Activated CD4-positive, alpha-beta T cell treated with anti-CD3 and anti-CD28 coated beads for 36 hours (primary cell): ENCODE data around the gene COMTD1. TPM values are rescaled to one million over a fixed set of nuclear protein-coding genes. Genes with fewer than 3 reads are reported as not detected.
"Not testable (repeated sequence)": the region's sequence is repeated elsewhere in the genome, so short reads cannot be mapped to it uniquely, and the experiment has no call there.

Experiments used
- ATAC-seq: fragments of 200-7000 bp; cut with Tn5 transposase; one replicate; pipeline ENCODE4 v1.10.0; 2021; ENCODE audit warnings: mild to moderate bottlenecking, moderate library complexity
- CTCF ChIA-PET: fragments of 350-600 bp; sonication (Branson Sonifier 250); formaldehyde crosslinking; loops from one replicate; lab custom pipeline; 2021; ENCODE audit warnings: antibody characterized with exemption; lab: Charles Lee
- POLR2A ChIA-PET: fragments of 350-600 bp; sonication (Branson Sonifier 250); formaldehyde crosslinking; loops from one replicate; lab custom pipeline; 2021; ENCODE audit warnings: antibody characterized with exemption, inconsistent platforms; lab: Charles Lee
- DNase-seq: peaks from one replicate; pipeline ENCODE4 v3.0.0-alpha.2; 2020
- H3K27ac Mint-ChIP-seq: one replicate; pipeline ENCODE4 v1.8.0; 2021; ENCODE audit warnings: mixed read lengths
- H3K27me3 Mint-ChIP-seq: one replicate; pipeline ENCODE4 v1.8.0; 2021; ENCODE audit warnings: mixed read lengths
- H3K36me3 Mint-ChIP-seq: one replicate; pipeline ENCODE4 v1.8.0; 2021; ENCODE audit warnings: low read depth, mixed read lengths
- H3K4me1 Mint-ChIP-seq: one replicate; pipeline ENCODE4 v1.8.0; 2021; ENCODE audit warnings: mixed read lengths
- H3K4me3 Mint-ChIP-seq: one replicate; pipeline ENCODE4 v1.8.0; 2021; ENCODE audit warnings: mild to moderate bottlenecking, moderate library complexity, mixed read lengths
- H3K9me3 Mint-ChIP-seq: one replicate; pipeline ENCODE4 v1.8.0; 2021; ENCODE audit warnings: low read depth, mixed read lengths
- intact Hi-C, 2 experiments: fragments of 100-400 bp; cut with DNase I in 1 of 2; cut with micrococcal nuclease in 1 of 2; formaldehyde crosslinking; loops; one replicate each; pipeline versions ENCODE4 v1.14.2 to v1.15.1; 2022 to 2024; cut with DNase I, micrococcal nuclease
- total RNA-seq, 2 experiments: library from RNA; stranded (reverse); gene quantifications; one replicate each; pipeline ENCODE4 v1.2.3, GENCODE V29; 2021

The COMTD1 gene
- total RNA-seq, 2 experiments from 2014 or later = 28.1 to 41.0 TPM

DNA sequence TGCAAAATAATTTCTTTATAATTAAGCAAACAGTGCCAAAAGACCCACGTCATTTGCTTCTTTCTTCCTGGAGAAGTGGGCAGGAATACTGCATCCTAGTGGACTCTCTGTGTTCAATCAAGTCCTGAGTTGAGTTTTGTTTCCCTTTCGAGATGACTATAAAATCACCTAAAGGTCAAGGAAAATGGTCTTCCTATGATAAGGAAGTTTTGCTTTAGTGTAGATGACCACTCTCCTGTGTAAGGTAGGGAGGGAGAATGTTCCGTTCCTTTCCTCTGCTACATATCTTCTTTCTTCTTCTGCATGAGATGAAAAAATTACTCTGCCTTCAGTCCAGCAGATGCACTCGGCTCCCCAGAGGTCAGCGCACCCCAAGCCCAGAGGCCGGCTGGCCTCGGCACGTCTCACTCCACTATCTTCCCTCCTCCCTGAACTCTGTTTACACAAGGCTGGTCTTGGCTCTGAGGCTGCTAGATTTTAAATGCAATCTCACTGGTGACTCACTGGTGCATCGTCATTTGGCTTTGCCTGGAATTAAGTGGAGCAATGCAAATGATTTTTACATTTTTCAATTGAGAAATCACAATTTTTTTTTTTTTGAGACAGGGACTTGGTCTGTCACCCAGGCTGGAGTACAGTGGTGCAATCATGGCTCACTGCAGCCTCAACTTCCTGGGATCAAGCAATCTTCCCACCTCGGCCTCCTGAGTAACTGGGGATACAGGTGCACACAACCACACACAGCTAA lies 43.8 kb downstream of the COMTD1 start:
- Mint-ChIP-seq H3K4me1 (peaks cover 8% of the 10 kb centered on the region), H3K27me3 (no peaks in the 10 kb centered on the region), H3K4me3 (no peak overlapping the region), H3K36me3 (no peaks in the 10 kb centered on the region), H3K27ac (no peak overlapping the region), H3K9me3 (no peaks in the 10 kb centered on the region)
- ChIA-PET POLR2A (no interaction called here), CTCF (interaction anchor here (0.6 to 1.4 kb wide), 2 partner anchors 9 to 45 kb away, joined by 3 to 4 read pairs; no protein-coding TSS in a partner anchor)
- ATAC-seq (no peak), DNase-seq (no peak)
- intact Hi-C loops = no loop called here

DNA sequence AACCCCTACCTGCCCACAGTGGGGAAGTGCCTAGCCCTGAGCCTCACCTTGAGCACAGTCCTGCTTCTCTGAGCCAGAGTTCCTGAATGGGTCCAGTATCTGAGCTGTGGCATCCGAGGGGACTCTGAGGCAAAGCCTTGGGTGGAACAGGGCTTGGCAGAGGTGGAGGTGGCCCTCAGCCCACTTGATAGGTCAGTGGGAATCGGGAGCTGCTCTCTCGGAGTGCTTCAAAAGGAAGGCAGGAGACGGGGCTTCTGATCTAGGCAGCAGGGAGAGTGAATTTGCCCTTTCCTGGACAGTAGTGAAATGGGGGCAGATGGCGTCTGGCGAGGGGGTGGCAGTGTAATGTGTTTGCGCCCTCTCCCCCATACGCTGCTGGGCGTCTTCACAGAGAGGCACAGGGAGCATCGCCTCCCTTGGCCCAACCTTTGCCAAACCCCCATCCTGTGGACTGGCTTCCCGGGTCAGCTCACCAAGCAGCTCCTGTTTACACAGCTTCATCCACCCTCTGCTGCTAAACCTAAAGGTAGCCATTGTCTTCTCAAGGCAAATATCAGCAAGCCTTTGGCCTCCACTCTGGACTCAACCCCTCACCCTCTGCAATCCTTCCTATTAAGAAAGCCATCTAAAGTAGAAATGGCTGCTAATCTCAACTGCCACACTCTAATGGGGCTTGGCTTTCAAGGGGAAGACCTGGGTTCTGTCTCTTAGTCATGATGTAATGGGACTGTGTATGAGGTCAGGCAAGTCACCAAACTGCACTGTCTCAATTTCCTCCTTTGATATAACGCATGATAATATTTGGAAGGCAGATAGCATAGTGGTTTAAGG lies 46.3 kb downstream of the COMTD1 start:
- Mint-ChIP-seq H3K27ac (no peak overlapping the region), H3K4me3 (no peak overlapping the region), H3K36me3 (no peaks in the 10 kb centered on the region), H3K27me3 (no peaks in the 10 kb centered on the region), H3K9me3 (no peaks in the 10 kb centered on the region), H3K4me1 (peaks cover 10% of the 10 kb centered on the region)
- POLR2A ChIA-PET = no interaction called here
- CTCF ChIA-PET = interaction anchor here (0.7 to 3.1 kb wide), 7 partner anchors 9 to 88 kb away, joined by 3 to 40 read pairs (median 3); partner anchors contain the start of genes COMTD1 and VDAC2
- ATAC-seq = no peak
- intact Hi-C loops = loop anchor here in 1 of 2 experiments (2.0 to 10.0 kb wide), 2 partner anchors 21 to 75 kb away; partner anchors contain the start of genes SAMD8 and VDAC2
- DNase-seq = no peak

DNA sequence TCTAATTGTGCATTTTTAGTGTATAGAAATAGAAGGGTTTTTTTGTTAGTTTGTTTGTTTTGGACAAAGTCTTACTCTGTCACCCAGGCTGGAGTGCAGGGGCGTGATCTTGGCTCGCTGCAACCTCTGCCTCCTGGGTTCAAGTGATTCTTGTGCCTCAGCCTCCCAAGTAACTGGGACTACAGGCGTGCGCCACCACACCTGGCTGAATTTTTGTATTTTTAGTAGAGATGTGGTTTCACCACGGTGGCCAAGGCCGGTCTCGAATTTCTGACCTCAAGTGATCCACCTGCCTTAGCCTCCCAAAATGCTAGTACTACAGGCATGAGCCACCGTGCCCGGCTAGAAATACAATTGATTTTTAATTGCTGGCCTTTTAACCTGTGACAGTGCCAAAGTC lies 47.2 kb downstream of the COMTD1 start:
- H3K4me3 Mint-ChIP-seq, ATAC-seq, DNase-seq, H3K9me3 Mint-ChIP-seq, H3K36me3 Mint-ChIP-seq, H3K27ac Mint-ChIP-seq, H3K27me3 Mint-ChIP-seq: not testable (repeated sequence)
- ChIA-PET CTCF (interaction anchor here (0.7 to 3.1 kb wide), 20 partner anchors 8 to 233 kb away, joined by 3 to 40 read pairs (median 5); partner anchors contain the start of genes COMTD1 and VDAC2), POLR2A (interaction anchor here (1.0 to 1.2 kb wide), 3 partner anchors 22 to 46 kb away, joined by 4 to 6 read pairs (median 4); no protein-coding TSS in a partner anchor)
- peaks cover 10% of the 10 kb centered on the region for H3K4me1 Mint-ChIP-seq
- intact Hi-C loops = loop anchor here (1.0 to 10.0 kb wide), 5 partner anchors 22 to 74 kb away; partner anchors contain the start of genes VDAC2 (in 2 of the 2) and SAMD8 (in 1 of the 2)

DNA sequence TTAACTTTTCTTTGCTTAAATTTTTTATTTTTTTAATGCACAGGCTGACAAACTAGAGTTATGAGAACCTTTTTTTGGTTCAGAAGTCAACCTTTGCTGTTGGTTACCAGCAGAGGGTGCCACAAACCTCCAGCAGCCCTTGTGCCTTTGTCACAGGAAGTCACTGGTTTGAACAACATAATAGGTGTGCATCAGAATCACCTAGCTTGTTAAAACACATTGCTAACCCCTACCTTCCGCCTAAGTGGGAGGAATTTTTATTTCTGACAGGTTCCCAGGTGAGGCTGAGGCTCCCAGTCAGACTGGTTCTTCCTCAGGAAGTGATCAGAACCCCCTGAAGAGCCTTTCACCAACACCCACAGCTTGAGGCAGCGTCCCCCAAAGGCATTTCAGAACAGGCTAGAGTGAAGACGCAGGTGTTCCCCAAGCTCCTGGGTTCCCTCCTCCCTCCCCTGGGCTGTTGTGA lies 47.8 kb downstream of the COMTD1 start:
- CTCF ChIA-PET = interaction anchor here (0.7 to 3.1 kb wide), 21 partner anchors 9 to 233 kb away, joined by 3 to 40 read pairs (median 5); partner anchors contain the start of genes COMTD1 and VDAC2
- Mint-ChIP-seq H3K36me3 (no peaks in the 10 kb centered on the region), H3K9me3 (no peaks in the 10 kb centered on the region), H3K27ac (peak overlapping the region; percentile 72), H3K4me1 (peaks cover 10% of the 10 kb centered on the region), H3K27me3 (no peaks in the 10 kb centered on the region), H3K4me3 (no peak overlapping the region)
- intact Hi-C loops = loop anchor here (1.0 to 10.0 kb wide), 5 partner anchors 22 to 73 kb away; partner anchors contain the start of genes VDAC2 (in 2 of the 2) and SAMD8 (in 1 of the 2)
- POLR2A ChIA-PET = interaction anchor here (1.0 to 1.2 kb wide), 3 partner anchors 22 to 47 kb away, joined by 4 to 6 read pairs (median 4); no protein-coding TSS in a partner anchor
- peak; percentile 81 for DNase-seq
- ATAC-seq = peak; percentile 91

DNA sequence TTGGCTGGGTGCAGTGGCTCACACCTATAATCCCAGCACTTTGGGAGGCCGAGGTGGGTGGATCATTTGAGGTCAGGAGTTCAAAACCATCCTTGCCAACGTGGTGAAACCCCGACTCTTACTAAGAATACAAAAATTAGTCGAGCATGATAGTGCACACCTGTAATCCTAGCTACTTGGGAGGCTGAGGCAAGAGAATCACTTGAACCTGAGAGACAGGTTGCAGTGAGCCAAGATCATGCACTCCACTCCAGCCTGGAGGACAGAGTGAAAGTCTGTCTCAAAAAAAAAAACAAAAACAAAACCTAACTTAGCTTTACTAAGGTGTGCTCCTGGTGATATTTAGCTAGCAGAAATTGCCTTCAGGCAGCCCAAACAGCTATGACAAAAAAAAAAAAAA lies 49.4 kb downstream of the COMTD1 start:
- Mint-ChIP-seq H3K4me3 (no peak overlapping the region), H3K4me1 (peaks cover 14% of the 10 kb centered on the region), H3K36me3 (no peaks in the 10 kb centered on the region), H3K9me3 (no peaks in the 10 kb centered on the region), H3K27me3 (no peaks in the 10 kb centered on the region), H3K27ac (peak overlapping the region; percentile 63)
- intact Hi-C loops = loop anchor here in 1 of 2 experiments (10.0 kb wide), 1 partner anchor 72 kb away; the partner anchor contains the start of gene SAMD8
- CTCF ChIA-PET = interaction anchor here (1.3 to 2.4 kb wide), 4 partner anchors 18 to 51 kb away, joined by 3 to 8 read pairs (median 5); partner anchors contain the start of gene VDAC2
- ATAC-seq (no peak), DNase-seq (no peak)
- POLR2A ChIA-PET = interaction anchor here (0.6 kb wide), 1 partner anchor 132 kb away, joined by 5 read pairs; no protein-coding TSS in a partner anchor

Other genes starting within 250 kb of the COMTD1 start
- gene SAMD8, start 124.3 kb downstream of the COMTD1 start, total RNA-seq = 10 to 100 TPM; 20.5 to 20.9 TPM
- gene VDAC2, start 25.2 kb downstream of the COMTD1 start, total RNA-seq = 100 to 1,000 TPM; 122 to 233 TPM
- under 1 TPM; 0.40 to 0.46 TPM for gene ZNF503, start 165.8 kb upstream of the COMTD1 start, total RNA-seq
- not detected for gene LRMDA, start 195.7 kb upstream of the COMTD1 start, total RNA-seq